Jurkat, Clone E6-1 (cell line): ENCODE data around the gene PFKFB1. TPM values are rescaled to one million over a fixed set of nuclear protein-coding genes. Genes with fewer than 3 reads are reported as not detected.
A peak's percentile ranks its signal among the peaks of the same experiment; 100 is the strongest.

Experiments
- DNase-seq: peaks from one replicate; pipeline ENCODE4 v3.0.0-alpha.2; 2011; ENCODE audit warnings: low read depth, low spot score
- H3K4me3 ChIP-seq: 2 replicates; pipeline ENCODE4 v1.5.1; 2011; ENCODE audit warnings: mild to moderate bottlenecking, low read length, control low read depth, moderate library complexity
- polyA plus RNA-seq: library from polyadenylated mRNA; unstranded; fragments of >200 nt; gene quantifications from one replicate; pipeline ENCODE4 v1.2.1, GENCODE V29; 2012; ENCODE audit warnings: missing spikeins; ENCODE audit not compliant: insufficient read length, insufficient read depth

The PFKFB1 gene
- polyA plus RNA-seq: not detected

- H3K4me3 ChIP-seq: no peak within 1 kb of the TSS
- no peak for DNase-seq
Observed at GRCh38 chrX:54994099-54994498, at the start of gene PFKFB1. Gene PFKFB1 (minus strand): TSS chrX:54994188. CDS start chrX:54994007, 181 bp downstream.

GRCh38 chrX:55041514-55041913, 47.5 kb upstream of the PFKFB1 start:
- no peak overlapping the region for H3K4me3 ChIP-seq
- DNase-seq: no peak

GRCh38 chrX:55039471-55039870, 45.5 kb upstream of the PFKFB1 start:
- no peak overlapping the region for H3K4me3 ChIP-seq
- DNase-seq: no peak

- no peak for DNase-seq
- H3K4me3 ChIP-seq: no peak overlapping the region
Observed at GRCh38 chrX:55033429-55033828, 39.4 kb upstream of the PFKFB1 start.

GRCh38 chrX:55030271-55031205, 36.5 kb upstream of the PFKFB1 start, which contains the start of gene ALAS2:
Gene ALAS2 (minus strand): TSS chrX:55030977. CDS start chrX:55026000, 4,977 bp downstream.
- DNase-seq: no peak
- no peak within 1 kb of the TSS for H3K4me3 ChIP-seq

- no peak for DNase-seq
- H3K4me3 ChIP-seq: no peak overlapping the region
Observed at GRCh38 chrX:55029291-55029690, 35.3 kb upstream of the PFKFB1 start.

- H3K4me3 ChIP-seq: no peak overlapping the region
- DNase-seq: no peak
Observed at GRCh38 chrX:55028611-55029010, 34.6 kb upstream of the PFKFB1 start.

GRCh38 chrX:55028040-55028439, 34.1 kb upstream of the PFKFB1 start:
- no peak for DNase-seq
- H3K4me3 ChIP-seq: no peak overlapping the region

GRCh38 chrX:55026840-55027239, 32.9 kb upstream of the PFKFB1 start:
- DNase-seq: no peak
- H3K4me3 ChIP-seq: no peak overlapping the region

- H3K4me3 ChIP-seq: no peak overlapping the region
- no peak for DNase-seq
Observed at GRCh38 chrX:55026143-55026542, 32.2 kb upstream of the PFKFB1 start.

GRCh38 chrX:55014897-55015299, 20.9 kb upstream of the PFKFB1 start:
- DNase-seq: no peak
- H3K4me3 ChIP-seq: no peak overlapping the region

GRCh38 chrX:55011294-55011693, 17.3 kb upstream of the PFKFB1 start:
- DNase-seq: no peak
- H3K4me3 ChIP-seq: no peak overlapping the region

GRCh38 chrX:55008571-55009358, 14.8 kb upstream of the PFKFB1 start:
- no peak overlapping the region for H3K4me3 ChIP-seq
- no peak for DNase-seq

GRCh38 chrX:55007656-55008055, 13.7 kb upstream of the PFKFB1 start:
- DNase-seq: no peak
- H3K4me3 ChIP-seq: no peak overlapping the region

- H3K4me3 ChIP-seq: no peak overlapping the region
- no peak for DNase-seq
Observed at GRCh38 chrX:55006827-55007621, 13.0 kb upstream of the PFKFB1 start.

GRCh38 chrX:55005256-55005655, 11.3 kb upstream of the PFKFB1 start:
- DNase-seq: no peak

GRCh38 chrX:55004231-55004630, 10.2 kb upstream of the PFKFB1 start:
- no peak overlapping the region for H3K4me3 ChIP-seq
- no peak for DNase-seq

More at GRCh38 chrX:55005256-55005655, 11.3 kb upstream of the PFKFB1 start:
- no peak overlapping the region for H3K4me3 ChIP-seq

- peak within 1 kb of the TSS; percentile 85 for H3K4me3 ChIP-seq
- DNase-seq: peak; percentile 86
Observed at GRCh38 chrX:54999717-55000598, 6.0 kb upstream of the PFKFB1 start, which contains the start of gene APEX2. Gene APEX2 (plus strand): TSS chrX:55000363. CDS start chrX:55000423, 60 bp downstream.
